SU-DHL-6 (cell line): Measurements from ENCODE around the gene UNG.

ENCODE experiments used
- H2AFZ ChIP-seq: fragments of 200-600 bp; sonication (generic); 2 replicates; pipeline ENCODE4 v1.6.1; 2014; ENCODE audit warnings: low read depth, mild to moderate bottlenecking, moderate library complexity, mixed read lengths, antibody characterized with exemption, low read length; ENCODE audit not compliant: severe bottlenecking
- H3F3A ChIP-seq: fragments of 200-600 bp; shearing (Covaris generic); 2 replicates; pipeline ENCODE4 v1.6.0; 2016; ENCODE audit warnings: antibody characterized with exemption, mild to moderate bottlenecking; ENCODE audit not compliant: insufficient read depth
- H3K27ac ChIP-seq: fragments of 200-600 bp; sonication (generic); 2 replicates; pipeline ENCODE4 v1.5.1; 2016; ENCODE audit warnings: low read depth, mild to moderate bottlenecking, low read length, moderate library complexity, mixed read lengths
- H3K27me3 ChIP-seq: fragments of 200-600 bp; sonication (generic), shearing (Covaris generic); 2 replicates; pipeline ENCODE4 v1.6.0; 2014; ENCODE audit warnings: mild to moderate bottlenecking, low read length
- H3K36me3 ChIP-seq: fragments of 200-600 bp; sonication (generic); 2 replicates; pipeline ENCODE4 v1.6.1; 2014; ENCODE audit warnings: mild to moderate bottlenecking, low read length, mixed read lengths
- H3K4me2 ChIP-seq: fragments of 300-600, 200-600 bp; shearing (Covaris generic), sonication (generic); 2 replicates; pipeline ENCODE4 v1.6.0; 2014; ENCODE audit warnings: low read length, low read depth, mild to moderate bottlenecking; ENCODE audit not compliant: poor library complexity, severe bottlenecking
- H3K4me3 ChIP-seq: fragments of 200-600 bp; sonication (generic); 2 replicates; pipeline ENCODE4 v1.5.1; 2014; ENCODE audit warnings: antibody characterized with exemption, low read length, mild to moderate bottlenecking, mixed read lengths; ENCODE audit not compliant: insufficient read depth, poor library complexity, severe bottlenecking
- H3K79me2 ChIP-seq: fragments of 200-600 bp; sonication (generic); 2 replicates; pipeline ENCODE4 v1.6.1; 2014; ENCODE audit warnings: mild to moderate bottlenecking, low read length, moderate library complexity; ENCODE audit not compliant: insufficient read depth
- H3K9ac ChIP-seq: fragments of 200-600 bp; sonication (generic); 2 replicates; pipeline ENCODE4 v1.7.0; 2014; ENCODE audit warnings: mild to moderate bottlenecking, low read length
- H3K9me2 ChIP-seq: fragments of 200-600 bp; sonication (generic); replicated peaks from 2 replicates; pipeline ENCODE4 v1.6.1; 2014; ENCODE audit warnings: low read length; ENCODE audit not compliant: insufficient read depth
- H3K9me3 ChIP-seq: fragments of 200-600 bp; sonication (generic); 2 replicates; pipeline ENCODE4 v1.6.1; 2014; ENCODE audit warnings: low read length, mixed read lengths; ENCODE audit not compliant: insufficient read depth
- H4K20me1 ChIP-seq: fragments of 200-600 bp; sonication (generic); 2 replicates; pipeline ENCODE4 v1.6.1; 2014; ENCODE audit warnings: low read depth, mild to moderate bottlenecking, antibody characterized with exemption, low read length, moderate library complexity, mixed read lengths
- CTCF ChIP-seq: fragments of 200-600 bp; sonication (generic); IDR thresholded peaks from one replicate; pipeline ENCODE4 v1.5.1; 2017; ENCODE audit warnings: antibody characterized with exemption, mild to moderate bottlenecking, low read length, moderate library complexity; ENCODE audit not compliant: insufficient read depth, poor library complexity, severe bottlenecking
- EZH2phosphoT487 ChIP-seq: fragments of 200-600 bp; sonication (generic), shearing (Covaris generic); conservative IDR thresholded peaks from 2 replicates; pipeline ENCODE4 v1.6.1; 2018; ENCODE audit warnings: mild to moderate bottlenecking, antibody characterized with exemption, low read length, moderate library complexity, mixed read lengths

Gene UNG

GRCh38 chr12:109120557-109120956, 23.2 kb downstream of the UNG start:
- no peaks in the 10 kb centered on the region for H3K79me2 ChIP-seq
- no peak overlapping the region for H3K4me3 ChIP-seq
- H3K27ac ChIP-seq, result no peak overlapping the region
- H3K27me3 ChIP-seq, result no peaks in the 10 kb centered on the region
- no peaks in the 10 kb centered on the region for H3F3A ChIP-seq
- H3K36me3 ChIP-seq, result no peaks in the 10 kb centered on the region
- no peaks in the 10 kb centered on the region for H4K20me1 ChIP-seq
- H3K9me3 ChIP-seq, result no peaks in the 10 kb centered on the region
- no peaks in the 10 kb centered on the region for H3K9me2 ChIP-seq
- no peak overlapping the region for H2AFZ ChIP-seq
- TF ChIP-seq CTCF (no peak), EZH2phosphoT487 (no peak)
- no peak overlapping the region for H3K4me2 ChIP-seq
- no peak overlapping the region for H3K9ac ChIP-seq

- H3F3A ChIP-seq, result no peaks in the 10 kb centered on the region
- H3K9ac ChIP-seq, result no peak overlapping the region
- no peaks in the 10 kb centered on the region for H3K9me2 ChIP-seq
- no peak overlapping the region for H3K27ac ChIP-seq
- H4K20me1 ChIP-seq, result no peaks in the 10 kb centered on the region
- no peaks in the 10 kb centered on the region for H3K36me3 ChIP-seq
- H3K79me2 ChIP-seq, result no peaks in the 10 kb centered on the region
- H2AFZ ChIP-seq, result no peak overlapping the region
- TF ChIP-seq EZH2phosphoT487, result no peak
- TF ChIP-seq CTCF, result no peak
- no peaks in the 10 kb centered on the region for H3K9me3 ChIP-seq
- H3K4me3 ChIP-seq, result no peak overlapping the region
- H3K27me3 ChIP-seq, result no peaks in the 10 kb centered on the region
- no peak overlapping the region for H3K4me2 ChIP-seq
These were observed 24.0 kb downstream of the UNG start for GRCh38 chr12:109121346-109121880.

- no peaks in the 10 kb centered on the region for H3K36me3 ChIP-seq
These were observed 27.7 kb downstream of the UNG start for GRCh38 chr12:109124878-109125648.

More at GRCh38 chr12:109124878-109125648, 27.7 kb downstream of the UNG start:
- Histone ChIP-seq H4K20me1 (no peaks in the 10 kb centered on the region), H3K79me2 (no peaks in the 10 kb centered on the region), H2AFZ (no peak overlapping the region), H3K27ac (no peak overlapping the region), H3K9me3 (no peaks in the 10 kb centered on the region), H3K4me2 (no peak overlapping the region), H3K27me3 (no peaks in the 10 kb centered on the region), H3F3A (no peaks in the 10 kb centered on the region), H3K9me2 (no peaks in the 10 kb centered on the region), H3K4me3 (no peak overlapping the region), H3K9ac (no peak overlapping the region)
- TF ChIP-seq CTCF (no peak), EZH2phosphoT487 (no peak)
